OCI-LY1 (cell line): ENCODE measurements around the gene RNU7-1.
"Not testable (repeated sequence)": the region's sequence is repeated elsewhere in the genome, so short reads cannot be mapped to it uniquely, and the experiment has no call there.

ENCODE experiments used
- EZH2 ChIP-seq: fragments of 200-600 bp; sonication (generic), shearing (Covaris generic); IDR thresholded peaks from 2 replicates; pipeline ENCODE4 v1.8.0; 2017; ENCODE audit warnings: borderline replicate concordance, mixed run types, mild to moderate bottlenecking, antibody characterized with exemption, low read length, moderate library complexity, mixed read lengths
- TF ChIP-seq, protein P1 (sequence below): fragments of 200-600 bp; sonication (generic), shearing (Covaris generic); IDR thresholded peaks from 2 replicates; pipeline ENCODE4 v1.5.1; 2017; ENCODE audit warnings: mild to moderate bottlenecking, antibody characterized with exemption, low read length, moderate library complexity, mixed read lengths

DNA sequence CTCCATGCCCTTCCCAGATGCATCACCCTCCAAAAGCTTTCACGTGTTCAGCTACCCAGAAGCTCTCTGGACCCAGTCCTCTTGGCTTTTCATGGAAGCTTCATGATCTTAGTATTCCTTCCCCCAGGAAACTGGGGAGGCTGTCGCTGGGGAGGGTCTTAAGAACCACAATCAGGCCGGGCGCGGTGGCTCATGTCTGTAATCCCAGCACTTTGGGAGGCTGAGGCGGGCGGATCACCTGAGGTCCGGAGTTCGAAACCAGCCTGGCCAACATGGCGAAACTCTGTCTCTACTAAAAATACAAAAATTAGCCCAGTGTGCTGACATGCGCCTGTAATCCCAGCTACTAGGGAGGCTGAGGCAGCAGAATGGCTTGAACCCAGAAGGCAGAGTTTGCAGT lies 35.5 kb upstream of the RNU7-1 start:
- TF ChIP-seq, protein P1, sequence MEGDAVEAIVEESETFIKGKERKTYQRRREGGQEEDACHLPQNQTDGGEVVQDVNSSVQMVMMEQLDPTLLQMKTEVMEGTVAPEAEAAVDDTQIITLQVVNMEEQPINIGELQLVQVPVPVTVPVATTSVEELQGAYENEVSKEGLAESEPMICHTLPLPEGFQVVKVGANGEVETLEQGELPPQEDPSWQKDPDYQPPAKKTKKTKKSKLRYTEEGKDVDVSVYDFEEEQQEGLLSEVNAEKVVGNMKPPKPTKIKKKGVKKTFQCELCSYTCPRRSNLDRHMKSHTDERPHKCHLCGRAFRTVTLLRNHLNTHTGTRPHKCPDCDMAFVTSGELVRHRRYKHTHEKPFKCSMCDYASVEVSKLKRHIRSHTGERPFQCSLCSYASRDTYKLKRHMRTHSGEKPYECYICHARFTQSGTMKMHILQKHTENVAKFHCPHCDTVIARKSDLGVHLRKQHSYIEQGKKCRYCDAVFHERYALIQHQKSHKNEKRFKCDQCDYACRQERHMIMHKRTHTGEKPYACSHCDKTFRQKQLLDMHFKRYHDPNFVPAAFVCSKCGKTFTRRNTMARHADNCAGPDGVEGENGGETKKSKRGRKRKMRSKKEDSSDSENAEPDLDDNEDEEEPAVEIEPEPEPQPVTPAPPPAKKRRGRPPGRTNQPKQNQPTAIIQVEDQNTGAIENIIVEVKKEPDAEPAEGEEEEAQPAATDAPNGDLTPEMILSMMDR, result not testable (repeated sequence)
- TF ChIP-seq EZH2, result not testable (repeated sequence)
